Stimulated activated CD8-positive, alpha-beta memory T cell treated with anti-CD3 and anti-CD28 coated beads, Interleukin-7, amount 100 ng/mL, for 48 hours (primary cell): ENCODE data around the gene TMEM217.
"Not testable (repeated sequence)": the region's sequence is repeated elsewhere in the genome, so short reads cannot be mapped to it uniquely, and the experiment has no call there.

Experiments
- DNase-seq, 2 donors: peaks; one replicate each; pipeline ENCODE4 v3.0.0-alpha.2; 2020; ENCODE audit warnings: low read depth in 1 of 2; ENCODE audit errors: extremely low read depth in 1 of 2

The TMEM217 gene

GRCh38 chr6:37257634-37258404 lies at the start of gene TMEM217, which contains the start of gene TBC1D22B:
Gene TMEM217, minus strand, starts transcription at chr6:37258144. Its CDS starts 39,114 bp downstream, at chr6:37219030.
Gene TBC1D22B, plus strand, starts transcription at chr6:37257772. Its CDS starts 146 bp downstream, at chr6:37257918.
- DNase-seq, result peak; percentile 88 to 98

- DNase-seq, result not testable (repeated sequence)
Observed at GRCh38 chr6:37307484-37307883, 49.5 kb upstream of the TMEM217 start.

DNA sequence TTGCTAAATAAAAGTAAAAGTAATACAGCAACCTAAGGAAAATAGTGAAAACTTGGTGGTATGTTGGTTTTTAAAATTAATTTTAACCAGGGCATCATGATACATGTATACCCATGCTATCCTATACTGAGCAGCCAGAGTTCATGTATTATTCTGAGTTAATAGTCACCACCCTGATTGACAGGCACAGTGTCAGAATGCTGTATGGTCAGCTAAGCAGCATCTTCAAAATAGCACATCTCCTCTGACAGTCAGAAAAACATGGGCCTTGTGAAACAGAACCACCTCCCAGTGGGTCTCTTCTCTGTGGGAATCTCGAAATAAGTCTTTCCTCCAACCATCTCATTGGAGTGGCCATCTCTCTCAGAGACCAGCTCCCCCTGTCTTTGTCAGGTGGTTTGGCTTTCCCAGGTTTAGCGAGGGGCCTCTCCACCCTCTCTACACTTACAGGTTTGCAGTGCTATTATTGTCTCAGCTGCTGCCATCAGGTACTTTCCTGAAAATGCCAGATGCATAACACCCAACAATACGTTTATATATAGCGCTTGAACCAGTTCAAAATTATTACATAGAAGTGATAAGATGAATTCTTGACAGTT lies 48.8 kb upstream of the TMEM217 start:
- no peak for DNase-seq

DNA sequence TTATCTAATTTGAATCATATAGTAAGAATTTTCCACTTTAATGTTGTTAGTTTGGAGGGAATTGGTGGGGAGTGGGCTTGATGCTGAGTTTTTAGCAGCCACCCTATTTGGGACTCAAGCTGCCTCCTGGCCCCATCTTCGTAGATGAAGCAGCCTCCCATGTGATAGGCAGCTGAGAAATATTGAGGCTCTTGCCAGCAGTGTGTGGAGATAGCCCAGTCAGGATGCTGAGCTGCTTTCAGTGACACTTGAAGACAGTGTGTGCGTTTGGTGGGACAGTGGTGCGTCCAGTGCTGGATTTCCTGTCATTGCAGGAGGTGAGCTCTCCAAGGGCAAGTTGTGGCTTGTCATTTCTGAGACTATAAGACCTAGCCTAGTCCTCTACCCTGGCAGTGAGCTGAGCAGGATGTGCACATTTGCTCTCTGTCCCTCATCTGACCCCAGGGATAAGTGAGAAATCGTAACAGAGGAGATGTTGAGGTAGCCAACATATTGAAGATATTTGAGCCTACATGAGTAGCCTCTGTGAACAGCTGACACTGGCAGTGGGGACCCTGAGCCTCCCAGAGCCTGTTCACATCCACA lies 48.0 kb upstream of the TMEM217 start:
- DNase-seq, result no peak

DNA sequence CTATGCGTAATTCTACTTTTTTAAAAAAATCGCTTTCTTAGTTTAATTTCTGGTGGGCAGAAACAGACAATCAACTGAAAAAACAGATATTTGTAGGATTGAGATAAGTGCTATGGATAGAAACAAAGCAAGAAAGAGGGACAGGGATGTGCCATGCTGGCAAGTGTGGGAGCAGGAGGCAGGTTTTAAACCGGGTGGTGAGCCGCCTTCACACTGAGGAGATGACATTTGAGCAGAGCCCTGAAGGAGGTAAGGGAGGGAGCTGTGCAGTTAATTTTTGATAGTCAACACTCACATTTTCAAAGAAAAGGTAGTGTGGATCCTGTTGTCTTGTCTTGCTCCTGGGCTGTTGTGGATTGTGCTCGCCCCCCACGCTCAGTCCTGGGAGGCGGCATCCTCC lies 46.8 kb upstream of the TMEM217 start:
- no peak for DNase-seq

DNA sequence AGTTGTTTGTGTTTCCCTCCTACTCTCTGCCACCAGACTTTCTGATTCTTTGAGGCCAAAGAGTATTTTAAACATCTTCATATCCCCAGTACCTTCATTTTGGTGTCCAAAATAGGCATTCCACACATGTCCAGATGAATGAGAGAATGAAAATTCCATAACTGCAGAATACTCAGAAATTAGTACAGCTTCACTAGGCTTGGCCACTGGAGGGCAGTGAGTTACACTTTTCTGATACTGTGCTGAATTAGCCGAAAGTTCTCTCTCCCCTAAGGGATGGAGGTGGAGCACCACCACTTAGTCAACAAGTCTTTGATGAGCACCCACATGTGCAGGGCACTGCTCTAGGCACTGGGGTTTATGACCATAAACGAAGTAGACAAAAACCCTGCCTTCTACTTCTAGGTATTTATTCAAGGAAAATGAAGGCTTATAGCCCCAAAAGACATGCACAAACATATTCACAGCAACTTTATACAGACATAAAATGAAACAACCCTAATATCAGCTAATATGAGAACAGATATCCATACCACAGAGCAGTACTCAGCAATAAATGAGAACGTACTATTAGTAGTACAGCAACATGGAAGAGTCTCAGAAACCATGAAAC lies 46.1 kb upstream of the TMEM217 start:
- no peak for DNase-seq

DNA sequence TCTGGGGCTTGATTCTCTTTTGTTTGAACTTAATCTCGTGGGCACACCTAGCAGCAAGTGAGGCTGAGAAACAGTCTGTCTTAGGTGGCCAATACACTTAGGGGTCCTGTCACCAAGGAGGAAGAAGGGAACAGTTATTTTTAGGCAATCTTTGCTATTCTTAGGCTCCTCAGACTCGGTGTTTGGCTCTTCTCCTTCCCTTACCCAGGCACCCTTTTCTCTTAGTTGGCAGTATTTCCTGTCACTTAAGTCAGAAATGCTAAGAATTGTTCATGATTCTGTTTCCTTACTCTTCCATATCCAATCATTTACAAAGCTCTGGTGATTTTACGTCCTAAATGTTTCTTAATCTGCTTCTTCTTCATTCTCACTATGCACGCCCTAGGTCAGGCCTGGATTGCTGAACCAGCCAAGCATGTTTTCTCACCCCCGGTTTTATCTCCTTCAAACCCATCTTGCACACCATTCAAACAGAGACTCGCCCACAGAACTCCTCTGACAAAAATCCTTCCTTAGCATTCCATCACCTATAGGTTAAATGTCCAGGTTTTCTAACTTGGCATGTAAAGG lies 45.2 kb upstream of the TMEM217 start:
- DNase-seq, result no peak

- DNase-seq, result no peak
Observed at GRCh38 chr6:37302086-37302686, 44.2 kb upstream of the TMEM217 start.

DNA sequence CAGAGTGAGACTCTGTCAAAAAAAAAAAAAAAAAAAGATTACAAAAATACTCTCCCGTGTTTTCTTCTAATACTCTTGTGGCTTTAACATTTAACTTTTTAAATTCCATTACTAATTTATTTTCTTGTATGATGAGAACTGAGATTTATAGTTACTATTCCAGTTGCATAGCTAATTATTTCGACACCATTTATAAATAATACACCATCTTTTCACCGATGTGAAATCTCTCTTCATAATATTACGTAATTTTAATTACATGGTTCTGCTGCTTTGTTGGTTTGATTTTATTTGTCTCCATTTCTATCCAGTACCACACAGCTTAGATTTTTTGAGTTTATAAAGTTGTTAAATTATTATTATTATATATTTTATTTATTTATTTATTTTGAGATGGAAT lies 42.0 kb upstream of the TMEM217 start:
- DNase-seq, result no peak

GRCh38 chr6:37298958-37299357 lies 41.0 kb upstream of the TMEM217 start:
- DNase-seq, result no peak

- DNase-seq, result not testable (repeated sequence)
Observed at GRCh38 chr6:37297637-37298036, 39.7 kb upstream of the TMEM217 start.

- no peak for DNase-seq
Observed at GRCh38 chr6:37293426-37293825, 35.5 kb upstream of the TMEM217 start.

DNA sequence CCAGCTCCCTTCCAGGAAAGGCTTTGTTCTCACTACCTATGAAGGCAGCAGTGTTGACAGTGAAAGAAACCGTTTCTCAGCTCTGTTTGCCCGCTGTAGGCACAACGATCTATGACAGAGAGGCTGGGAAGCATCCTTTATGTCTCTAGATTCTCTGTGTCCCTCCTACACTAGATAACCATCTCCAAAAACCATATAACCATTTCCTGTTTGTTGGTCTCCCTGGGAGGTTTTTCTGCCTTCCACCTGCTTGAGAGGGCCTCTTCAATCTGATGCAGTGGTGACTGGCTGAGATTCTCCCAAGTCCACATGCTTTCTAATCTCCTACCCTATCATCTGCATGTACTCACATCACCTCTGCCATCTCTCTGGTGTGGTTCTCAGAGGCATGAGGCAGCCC lies 32.0 kb upstream of the TMEM217 start:
- peak in 1 of 2 donors; percentile 40 for DNase-seq

DNA sequence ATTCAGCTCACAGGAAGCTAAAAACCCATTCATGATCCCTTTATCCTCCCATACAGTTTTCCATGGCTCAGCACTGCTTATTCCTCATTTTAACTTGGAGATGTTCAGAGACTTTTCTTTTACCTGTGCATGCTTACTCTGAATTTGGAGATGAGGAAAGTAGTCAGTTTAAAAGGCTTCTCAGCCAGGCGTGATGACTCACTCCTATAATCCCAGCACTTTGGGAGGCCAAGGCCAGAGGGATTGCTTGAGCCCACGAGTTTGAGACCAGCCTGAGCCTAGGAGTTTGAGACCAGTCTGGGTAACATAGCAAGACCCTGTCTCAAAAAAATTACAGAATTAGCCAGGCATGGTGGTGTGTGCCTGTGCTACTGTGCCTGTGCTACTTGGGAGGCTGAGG lies 30.3 kb upstream of the TMEM217 start:
- DNase-seq, result no peak

DNA sequence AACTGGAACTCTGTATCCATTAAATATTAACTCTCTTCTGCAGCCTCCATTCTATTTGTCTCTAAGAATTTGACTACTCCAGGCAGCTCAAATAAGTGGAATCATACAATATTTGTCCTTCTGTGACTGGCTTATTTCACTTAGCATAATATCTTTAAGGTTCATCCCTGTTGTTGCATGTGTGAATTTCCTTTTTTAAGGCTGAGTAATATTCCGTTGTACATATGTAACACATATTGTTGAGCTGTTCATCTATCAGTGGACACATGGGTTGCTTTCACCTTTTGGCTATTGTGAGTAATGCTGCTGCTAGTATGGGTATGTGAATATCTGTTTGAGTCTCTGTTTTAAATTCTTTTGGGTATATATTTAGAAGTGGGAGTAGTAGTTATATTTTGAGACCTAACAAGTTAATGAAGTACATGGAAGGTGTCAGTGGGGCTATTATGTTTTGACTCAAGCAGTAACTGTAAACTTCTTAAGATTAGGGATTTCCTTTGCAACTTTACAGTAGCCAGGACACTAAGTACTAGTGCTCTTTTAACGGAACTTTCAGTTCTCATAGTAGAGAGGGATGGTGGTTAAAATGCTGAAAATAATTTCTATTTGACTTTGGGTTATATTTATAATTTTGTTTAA lies 29.7 kb upstream of the TMEM217 start:
- DNase-seq, result no peak

GRCh38 chr6:37285861-37286311 lies 27.9 kb upstream of the TMEM217 start:
- peak in 1 of 2 donors; percentile 39 for DNase-seq

DNA sequence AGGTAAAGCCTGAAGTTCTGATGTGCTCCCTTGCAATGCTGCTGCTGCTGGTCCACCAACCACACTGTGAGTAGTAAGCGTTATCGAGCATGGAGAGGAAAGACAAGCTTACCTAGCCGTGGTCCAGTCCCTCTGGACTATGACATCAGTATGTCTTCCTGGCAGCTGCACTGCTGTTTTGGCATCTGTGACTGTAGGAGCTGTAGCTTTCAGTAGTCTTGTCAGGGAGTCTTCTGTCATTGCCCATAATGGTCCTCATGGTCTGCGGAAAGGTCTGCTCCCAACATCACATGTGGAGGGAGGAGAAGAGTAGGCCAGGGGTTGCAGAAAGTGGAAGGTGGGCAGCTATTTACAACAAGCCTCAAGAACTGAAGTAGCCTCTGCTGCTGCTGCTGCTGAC lies 26.8 kb upstream of the TMEM217 start:
- no peak for DNase-seq

DNA sequence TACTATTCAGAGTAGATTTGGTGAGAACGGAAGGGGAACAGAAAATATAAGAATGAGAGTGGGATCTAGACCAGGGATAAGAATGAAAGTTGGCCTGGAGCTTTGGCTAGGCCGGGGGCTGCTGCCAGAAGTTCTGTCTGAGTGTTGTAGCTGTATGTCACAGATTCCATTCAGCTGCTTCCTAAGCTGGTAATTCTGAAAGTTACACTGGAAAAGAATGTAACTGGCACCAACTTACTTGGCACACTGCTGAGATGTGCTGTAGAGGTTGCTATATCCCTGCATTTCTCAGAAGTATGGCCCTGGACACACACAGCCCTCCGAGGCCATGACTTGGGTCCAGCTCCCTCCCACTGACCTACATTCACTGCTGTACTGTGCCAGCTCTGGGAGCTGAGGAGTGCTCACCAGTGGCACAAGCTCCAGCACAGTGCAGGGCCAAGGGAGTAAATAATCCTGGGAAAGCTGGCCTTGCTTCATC lies 25.8 kb upstream of the TMEM217 start:
- DNase-seq, result no peak

- no peak for DNase-seq
Observed at GRCh38 chr6:37283268-37283667, 25.3 kb upstream of the TMEM217 start.

DNA sequence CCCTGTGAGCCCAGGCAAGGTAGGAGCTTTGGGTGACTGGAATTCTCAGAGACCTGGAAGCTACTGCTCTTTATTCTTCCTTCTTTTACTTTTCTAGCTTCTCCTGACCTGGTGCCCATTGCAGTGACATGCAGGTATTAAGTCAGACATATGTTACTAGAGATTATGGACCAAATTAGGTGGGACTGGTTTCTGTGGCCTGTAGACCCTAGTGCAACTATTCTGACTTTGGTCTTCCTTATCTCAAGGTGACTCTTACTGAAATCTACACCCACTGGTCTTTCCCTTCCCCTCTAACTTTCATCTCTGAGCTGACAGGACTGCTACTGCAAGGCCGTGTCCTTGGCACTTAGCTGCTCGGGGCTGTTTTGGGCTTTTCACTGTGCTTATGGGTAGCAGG lies 24.4 kb upstream of the TMEM217 start:
- no peak for DNase-seq
